GM13977 (cell line): ENCODE results near the gene NBPF20.
"Not testable (repeated sequence)": the region's sequence is repeated elsewhere in the genome, so short reads cannot be mapped to it uniquely, and the experiment has no call there.

Experiments used
- DNase-seq: peaks from one replicate; pipeline ENCODE4 v3.0.0; 2012; ENCODE audit warnings: low spot score
- in situ Hi-C: fragments of 300-500 bp; cut with MboI; formaldehyde crosslinking; loops from one replicate; pipeline ENCODE4 v1.12.0; 2022; ENCODE audit warnings: low sequenced_read_pairs, low pct_unique_long_range_greater_than_20kb, mixed read lengths, inconsistent platforms; ENCODE audit not compliant: unreplicated experiment

Gene NBPF20

GRCh38 chr1:145442340-145442739 lies 16.9 kb upstream of the NBPF20 start:
- DNase-seq, in situ Hi-C loops: not testable (repeated sequence)

- DNase-seq, in situ Hi-C loops: not testable (repeated sequence)
Observed at GRCh38 chr1:145431363-145432256, 6.2 kb upstream of the NBPF20 start.

GRCh38 chr1:145430830-145431229 lies 5.4 kb upstream of the NBPF20 start:
- DNase-seq, in situ Hi-C loops: not testable (repeated sequence)

- DNase-seq, in situ Hi-C loops: not testable (repeated sequence)
Observed at GRCh38 chr1:145429329-145429728, 3.9 kb upstream of the NBPF20 start.

- in situ Hi-C loops = not testable (repeated sequence)
Observed at GRCh38 chr1:145424612-145425435, 579 bp downstream of the NBPF20 start.

GRCh38 chr1:145415149-145415548 lies 10.3 kb downstream of the NBPF20 start:
- DNase-seq, in situ Hi-C loops: not testable (repeated sequence)

More at GRCh38 chr1:145424612-145425435, 579 bp downstream of the NBPF20 start:
- DNase-seq = peak; percentile 30

GRCh38 chr1:145407266-145407665 lies 18.1 kb downstream of the NBPF20 start:
- in situ Hi-C loops = not testable (repeated sequence)

GRCh38 chr1:145404949-145405348 lies 20.5 kb downstream of the NBPF20 start:
- in situ Hi-C loops = not testable (repeated sequence)
- DNase-seq = peak; percentile 2

More at GRCh38 chr1:145407266-145407665, 18.1 kb downstream of the NBPF20 start:
- not testable (repeated sequence) for DNase-seq

- DNase-seq, in situ Hi-C loops: not testable (repeated sequence)
Observed at GRCh38 chr1:145400701-145401100, 24.7 kb downstream of the NBPF20 start.
